HG03064 (cell line): ENCODE results near the gene PRKG1.

ENCODE experiments used
- ATAC-seq: cut with Tn5 transposase; IDR thresholded peaks from one replicate; pipeline ENCODE4 v1.9.1; 2021; ENCODE audit warnings: low read depth; ENCODE audit not compliant: unreplicated experiment

The PRKG1 gene

GRCh38 chr10:51075873-51076229, 1.6 kb downstream of the PRKG1 start:
- ATAC-seq, result no peak

GRCh38 chr10:51076299-51076841, 2.1 kb downstream of the PRKG1 start:
- no peak for ATAC-seq

- no peak for ATAC-seq
Measured at GRCh38 chr10:51077074-51077473, 2.8 kb downstream of the PRKG1 start.

GRCh38 chr10:51077507-51077906, 3.2 kb downstream of the PRKG1 start:
- ATAC-seq, result no peak

- no peak for ATAC-seq
Measured at GRCh38 chr10:51079331-51079730, 5.0 kb downstream of the PRKG1 start.

GRCh38 chr10:51079766-51080165, 5.5 kb downstream of the PRKG1 start:
- ATAC-seq, result no peak

GRCh38 chr10:51080311-51081006, 6.2 kb downstream of the PRKG1 start:
- ATAC-seq, result no peak

GRCh38 chr10:51082857-51083256, 8.6 kb downstream of the PRKG1 start:
- ATAC-seq, result no peak

- ATAC-seq, result no peak
Measured at GRCh38 chr10:51083356-51083853, 9.1 kb downstream of the PRKG1 start.

GRCh38 chr10:51085204-51085603, 10.9 kb downstream of the PRKG1 start:
- no peak for ATAC-seq

GRCh38 chr10:51086710-51087109, 12.4 kb downstream of the PRKG1 start:
- ATAC-seq, result no peak

GRCh38 chr10:51087114-51087513, 12.8 kb downstream of the PRKG1 start:
- ATAC-seq, result no peak

- ATAC-seq, result no peak
Measured at GRCh38 chr10:51090190-51090589, 15.9 kb downstream of the PRKG1 start.

GRCh38 chr10:51092402-51092801, 18.1 kb downstream of the PRKG1 start:
- ATAC-seq, result no peak

GRCh38 chr10:51095444-51095843, 21.2 kb downstream of the PRKG1 start:
- no peak for ATAC-seq

GRCh38 chr10:51097546-51097945, 23.3 kb downstream of the PRKG1 start:
- ATAC-seq, result no peak

- ATAC-seq, result no peak
Measured at GRCh38 chr10:51100221-51100620, 25.9 kb downstream of the PRKG1 start.

GRCh38 chr10:51103554-51104217, 29.4 kb downstream of the PRKG1 start:
- ATAC-seq, result no peak

- ATAC-seq, result no peak
Measured at GRCh38 chr10:51106311-51106945, 32.1 kb downstream of the PRKG1 start.

- ATAC-seq, result no peak
Measured at GRCh38 chr10:51108406-51108805, 34.1 kb downstream of the PRKG1 start.

GRCh38 chr10:51109801-51110533, 35.7 kb downstream of the PRKG1 start:
- ATAC-seq, result no peak
